Effector CD4-positive, alpha-beta T cell (primary cell): ENCODE measurements around the gene GNAT2.

ENCODE experiments used
- DNase-seq: peaks from one replicate; pipeline ENCODE4 v3.0.0-alpha.2; 2020

GNAT2 gene

GRCh38 chr1:109626682-109627408 lies 7.4 kb upstream of the GNAT2 start:
- no peak for DNase-seq

GRCh38 chr1:109625601-109626560 lies 6.5 kb upstream of the GNAT2 start:
- DNase-seq = no peak

GRCh38 chr1:109625176-109625575 lies 5.8 kb upstream of the GNAT2 start:
- no peak for DNase-seq

- no peak for DNase-seq
Measured at GRCh38 chr1:109624201-109625010, 5.0 kb upstream of the GNAT2 start.

GRCh38 chr1:109623601-109624161 lies 4.3 kb upstream of the GNAT2 start:
- DNase-seq = no peak

GRCh38 chr1:109622895-109623294 lies 3.5 kb upstream of the GNAT2 start:
- DNase-seq = no peak

- no peak for DNase-seq
Measured at GRCh38 chr1:109622137-109622892, 2.9 kb upstream of the GNAT2 start.

- DNase-seq = no peak
Measured at GRCh38 chr1:109621379-109622136, 2.1 kb upstream of the GNAT2 start.

GRCh38 chr1:109620841-109621286 lies 1.4 kb upstream of the GNAT2 start:
- peak; percentile 98 for DNase-seq

- DNase-seq = no peak
Measured at GRCh38 chr1:109620401-109620791, 980 bp upstream of the GNAT2 start.

GRCh38 chr1:109618661-109619575 lies 498 bp downstream of the GNAT2 start:
- no peak for DNase-seq

GRCh38 chr1:109617291-109617801 lies 2.1 kb downstream of the GNAT2 start:
- DNase-seq = no peak

GRCh38 chr1:109616391-109616790 lies 3.0 kb downstream of the GNAT2 start:
- DNase-seq = no peak

GRCh38 chr1:109615879-109616278 lies 3.5 kb downstream of the GNAT2 start:
- no peak for DNase-seq

- DNase-seq = no peak
Measured at GRCh38 chr1:109613361-109614147, 5.9 kb downstream of the GNAT2 start.

- DNase-seq = no peak
Measured at GRCh38 chr1:109611308-109611990, 8.0 kb downstream of the GNAT2 start.

GRCh38 chr1:109610609-109611307 lies 8.7 kb downstream of the GNAT2 start:
- no peak for DNase-seq

- no peak for DNase-seq
Measured at GRCh38 chr1:109609881-109610280, 9.5 kb downstream of the GNAT2 start.
